Measurements from ENCODE around the gene USO1.
"Not testable (repeated sequence)": the region's sequence is repeated elsewhere in the genome, so short reads cannot be mapped to it uniquely, and the experiment has no call there.

USO1 gene

DNA sequence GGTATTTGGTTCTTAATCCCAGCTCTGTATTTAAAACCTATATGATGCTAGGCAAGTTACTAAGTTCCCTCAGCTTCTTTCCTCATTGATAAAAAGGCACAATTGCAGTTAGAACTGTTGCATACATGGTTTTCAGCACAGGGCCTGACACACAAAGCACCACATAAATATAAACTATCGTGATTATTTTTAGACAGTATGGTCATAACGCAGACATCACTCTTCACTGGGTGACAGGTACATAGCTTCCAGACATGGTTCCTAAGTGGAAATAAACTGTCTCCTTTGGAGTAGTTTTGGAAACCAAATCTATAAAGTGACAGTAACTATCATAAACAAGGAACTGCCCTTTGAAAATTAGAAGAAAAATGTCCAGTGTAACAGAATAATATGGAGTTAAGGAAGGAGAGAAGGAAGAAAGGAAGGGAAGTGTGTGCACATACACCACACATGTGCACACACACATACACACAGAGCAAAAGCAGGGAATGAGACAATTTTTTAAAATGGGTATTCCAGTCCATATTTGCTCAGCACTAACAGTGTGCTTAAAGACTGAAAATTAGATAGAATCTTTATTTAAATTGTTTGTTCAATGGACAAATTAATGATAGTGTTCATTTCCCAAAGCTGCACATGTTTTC, 38.7 kb upstream of the USO1 start:
- H3K27ac ChIP-seq, result no peak overlapping the region
- TF ChIP-seq, protein P1, sequence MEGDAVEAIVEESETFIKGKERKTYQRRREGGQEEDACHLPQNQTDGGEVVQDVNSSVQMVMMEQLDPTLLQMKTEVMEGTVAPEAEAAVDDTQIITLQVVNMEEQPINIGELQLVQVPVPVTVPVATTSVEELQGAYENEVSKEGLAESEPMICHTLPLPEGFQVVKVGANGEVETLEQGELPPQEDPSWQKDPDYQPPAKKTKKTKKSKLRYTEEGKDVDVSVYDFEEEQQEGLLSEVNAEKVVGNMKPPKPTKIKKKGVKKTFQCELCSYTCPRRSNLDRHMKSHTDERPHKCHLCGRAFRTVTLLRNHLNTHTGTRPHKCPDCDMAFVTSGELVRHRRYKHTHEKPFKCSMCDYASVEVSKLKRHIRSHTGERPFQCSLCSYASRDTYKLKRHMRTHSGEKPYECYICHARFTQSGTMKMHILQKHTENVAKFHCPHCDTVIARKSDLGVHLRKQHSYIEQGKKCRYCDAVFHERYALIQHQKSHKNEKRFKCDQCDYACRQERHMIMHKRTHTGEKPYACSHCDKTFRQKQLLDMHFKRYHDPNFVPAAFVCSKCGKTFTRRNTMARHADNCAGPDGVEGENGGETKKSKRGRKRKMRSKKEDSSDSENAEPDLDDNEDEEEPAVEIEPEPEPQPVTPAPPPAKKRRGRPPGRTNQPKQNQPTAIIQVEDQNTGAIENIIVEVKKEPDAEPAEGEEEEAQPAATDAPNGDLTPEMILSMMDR (IDR thresholded peaks at IDR 0.05), result no peak
- TF ChIP-seq ZFX (IDR thresholded peaks at IDR 0.05; ENCODE audit: borderline replicate concordance), result no peak

DNA sequence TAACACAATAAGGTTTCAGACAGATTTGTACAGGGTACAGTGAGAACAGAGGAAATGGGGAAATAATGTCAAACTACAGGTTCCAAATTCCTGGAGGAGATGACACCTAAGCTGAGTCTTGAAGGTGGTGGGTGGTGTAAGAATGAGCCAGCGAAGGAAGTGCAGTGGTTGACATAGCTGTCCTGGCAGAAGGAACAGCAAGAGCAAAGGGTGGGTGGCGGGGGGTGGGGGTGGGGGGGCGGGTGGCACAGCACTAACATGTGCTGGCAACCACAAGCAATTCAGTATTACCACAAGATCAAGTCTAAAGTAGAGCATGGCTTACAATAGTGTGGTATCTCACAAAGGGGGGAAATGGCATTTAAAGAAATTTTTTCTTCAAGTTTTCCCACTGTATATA, 38.0 kb upstream of the USO1 start:
- H3K27ac ChIP-seq, result no peak overlapping the region
- TF ChIP-seq, protein P1 (IDR thresholded peaks at IDR 0.05), result no peak
- no peak for TF ChIP-seq ZFX (IDR thresholded peaks at IDR 0.05; ENCODE audit: borderline replicate concordance)

DNA sequence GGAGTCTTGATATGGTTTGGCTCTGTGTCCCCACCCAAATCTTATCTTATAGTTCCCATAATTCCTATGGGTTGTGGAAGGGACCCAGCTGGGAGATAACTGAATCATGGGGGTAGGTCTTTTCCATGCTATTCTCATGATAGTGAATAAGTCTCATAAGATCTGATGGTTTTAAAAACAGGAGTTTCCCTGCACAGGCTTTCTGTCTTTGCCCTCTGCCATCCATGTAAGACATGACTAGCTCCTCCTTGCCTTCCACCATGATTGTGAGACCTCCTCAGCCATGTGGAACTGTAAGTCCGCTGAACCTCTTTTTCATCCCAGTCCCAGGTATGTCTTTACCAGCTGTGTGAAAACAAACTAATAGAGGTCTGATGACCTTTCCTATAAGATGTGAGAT, 37.3 kb upstream of the USO1 start:
- not testable (repeated sequence) for H3K27ac ChIP-seq

DNA sequence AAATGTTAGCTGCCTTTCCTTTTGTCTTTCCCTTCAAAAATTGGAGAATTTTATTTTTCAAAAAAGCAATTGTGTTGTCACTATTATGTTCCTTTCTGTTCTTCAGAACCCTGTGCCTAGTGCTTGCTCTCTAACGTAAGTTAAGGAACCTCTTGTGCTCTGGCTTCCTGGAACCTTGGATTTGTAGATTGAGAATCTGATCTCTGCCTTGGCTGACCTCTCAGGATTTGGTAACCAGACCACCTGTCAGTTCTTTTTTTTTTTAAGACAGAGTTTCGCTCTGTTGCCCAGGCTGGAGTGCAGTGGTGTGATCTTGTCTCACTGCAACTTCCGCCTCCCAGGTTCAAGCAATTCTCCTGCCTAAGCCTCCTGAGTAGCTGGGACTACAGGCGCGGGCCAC, 32.3 kb upstream of the USO1 start:
- not testable (repeated sequence) for H3K27ac ChIP-seq

DNA sequence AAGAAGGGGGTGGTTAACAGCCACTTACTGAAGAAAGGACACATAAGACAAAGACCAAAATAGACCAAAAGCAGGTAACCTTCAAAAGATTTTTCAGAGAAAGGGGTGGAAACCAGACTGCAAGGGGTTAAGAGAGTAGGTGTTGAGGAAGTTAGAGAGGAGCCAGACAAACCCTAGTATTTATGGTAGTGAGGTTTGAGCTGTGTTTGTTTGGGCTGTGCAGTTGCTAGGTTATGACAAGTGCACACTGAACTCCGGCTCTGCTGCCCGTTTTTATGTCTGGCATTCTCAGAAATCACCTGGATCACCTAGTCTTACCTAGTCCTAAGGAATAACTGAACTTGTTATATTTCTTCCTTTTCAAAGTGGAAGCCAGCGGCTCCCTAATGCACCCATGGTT, 28.3 kb upstream of the USO1 start:
- TF ChIP-seq, protein P1 (IDR thresholded peaks at IDR 0.05), result no peak
- TF ChIP-seq ZFX (IDR thresholded peaks at IDR 0.05; ENCODE audit: borderline replicate concordance), result no peak
- no peak overlapping the region for H3K27ac ChIP-seq

DNA sequence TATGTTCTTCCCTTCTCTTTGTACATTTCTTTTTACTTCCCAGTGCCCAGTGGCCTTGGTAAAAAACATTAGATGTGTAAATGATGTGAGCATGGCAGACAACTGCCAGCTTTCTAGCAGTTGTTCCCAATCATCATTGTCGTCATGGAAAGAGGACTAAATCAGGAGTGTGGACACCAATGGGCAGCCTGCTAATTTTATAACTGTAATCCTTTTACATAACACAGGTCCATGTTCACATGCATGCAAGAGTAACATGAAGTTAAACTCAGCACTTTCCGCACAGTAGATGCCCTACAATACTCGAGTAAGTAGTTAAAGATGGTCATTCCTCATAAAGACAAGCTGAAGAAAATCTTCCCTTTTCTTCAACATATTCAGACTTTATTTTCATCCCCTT, 27.8 kb upstream of the USO1 start:
- TF ChIP-seq, protein P1 (IDR thresholded peaks at IDR 0.05), result no peak
- no peak for TF ChIP-seq ZFX (IDR thresholded peaks at IDR 0.05; ENCODE audit: borderline replicate concordance)
- no peak overlapping the region for H3K27ac ChIP-seq

DNA sequence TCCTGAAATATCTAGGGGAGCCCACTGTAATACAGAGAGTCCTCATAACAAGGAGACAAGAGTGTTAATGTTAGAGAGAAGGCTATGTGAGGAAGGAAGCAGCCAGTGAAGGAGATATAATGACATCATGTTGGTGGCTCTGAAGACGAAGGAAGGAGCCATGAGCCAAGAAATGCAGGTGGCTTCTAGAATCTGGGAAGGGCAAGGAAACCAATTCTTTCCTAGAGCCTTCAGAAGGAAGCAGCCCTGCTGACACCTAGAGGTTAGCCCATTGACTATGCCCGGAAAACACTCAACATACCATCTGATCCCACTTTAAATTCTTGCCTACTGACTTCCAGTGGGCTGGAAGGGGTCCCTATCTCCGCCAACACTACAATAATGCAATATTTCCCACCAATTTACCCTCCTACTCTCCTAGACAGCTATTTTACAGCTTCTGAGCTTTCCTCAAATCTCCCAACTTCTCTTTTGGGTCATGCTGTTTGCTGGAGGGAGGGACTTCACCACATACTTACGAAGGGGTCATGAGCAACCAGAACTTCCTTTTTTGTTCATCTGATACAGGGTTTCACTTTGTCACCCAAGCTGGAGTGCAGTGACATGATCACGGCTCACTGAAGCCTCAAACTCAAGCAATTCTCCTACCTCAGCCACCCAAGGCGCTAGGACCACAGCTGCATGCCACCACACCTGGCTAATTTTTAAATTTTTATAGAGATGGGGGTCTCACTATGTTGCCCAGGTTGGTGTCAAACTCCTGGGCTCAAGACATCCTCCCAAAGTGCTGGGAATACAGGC, 26.0 kb upstream of the USO1 start:
- TF ChIP-seq ZFX (IDR thresholded peaks at IDR 0.05; ENCODE audit: borderline replicate concordance), result no peak
- TF ChIP-seq, protein P1 (IDR thresholded peaks at IDR 0.05), result no peak
- no peak overlapping the region for H3K27ac ChIP-seq

DNA sequence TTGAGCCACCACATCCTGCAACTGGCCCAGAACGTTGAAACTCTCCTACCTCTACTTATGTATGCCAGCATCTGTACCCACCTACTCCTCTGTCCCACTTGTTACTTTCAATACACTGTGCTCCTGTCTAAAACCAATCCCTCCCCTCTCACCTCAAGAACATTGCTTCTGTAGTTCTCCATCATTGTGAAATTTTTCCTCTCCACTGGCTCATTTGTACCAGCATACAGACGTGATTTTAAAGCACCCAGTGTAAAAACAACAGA, 25.5 kb upstream of the USO1 start:
- H3K27ac ChIP-seq, result no peak overlapping the region
- TF ChIP-seq ZFX (IDR thresholded peaks at IDR 0.05; ENCODE audit: borderline replicate concordance), result no peak
- TF ChIP-seq, protein P1 (IDR thresholded peaks at IDR 0.05), result no peak
